ENCODE data around the gene PPBP.

PPBP gene

DNA sequence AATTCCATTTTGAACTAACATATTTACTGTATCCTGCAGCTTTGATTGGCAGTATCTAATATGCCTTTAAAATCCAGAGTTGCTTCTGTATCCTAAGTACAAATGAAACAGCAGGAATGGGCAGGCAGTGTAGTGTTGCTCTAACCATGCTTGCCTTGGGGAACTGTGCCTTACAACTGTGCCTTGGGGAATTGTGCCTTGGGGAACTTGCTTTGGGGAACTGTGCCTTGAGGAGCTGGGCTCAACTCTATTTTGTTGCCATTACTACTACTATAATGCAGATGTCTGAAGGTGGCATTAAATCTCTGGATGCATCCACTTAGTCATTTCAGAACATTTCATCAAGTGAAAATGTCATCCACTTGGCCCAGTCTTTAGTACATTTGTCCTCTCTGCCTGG, 43.6 kb upstream of the PPBP start:
- TF ChIP-seq TAF1 (IDR thresholded peaks at IDR 0.05; ENCODE audit: borderline replicate concordance, insufficient read depth, low read length): no peak
- TF ChIP-seq FOXP2 (optimal IDR thresholded peaks at IDR 0.05; ENCODE audit: borderline replicate concordance, extremely low read depth, extremely low read length, insufficient read depth): no peak
- TF ChIP-seq SIN3A (IDR thresholded peaks at IDR 0.05; ENCODE audit: borderline replicate concordance, insufficient read depth, low read length): no peak
- TF ChIP-seq POLR2AphosphoS5 (IDR thresholded peaks at IDR 0.05; ENCODE audit: low read depth, low read length): no peak
- TF ChIP-seq, protein P1, sequence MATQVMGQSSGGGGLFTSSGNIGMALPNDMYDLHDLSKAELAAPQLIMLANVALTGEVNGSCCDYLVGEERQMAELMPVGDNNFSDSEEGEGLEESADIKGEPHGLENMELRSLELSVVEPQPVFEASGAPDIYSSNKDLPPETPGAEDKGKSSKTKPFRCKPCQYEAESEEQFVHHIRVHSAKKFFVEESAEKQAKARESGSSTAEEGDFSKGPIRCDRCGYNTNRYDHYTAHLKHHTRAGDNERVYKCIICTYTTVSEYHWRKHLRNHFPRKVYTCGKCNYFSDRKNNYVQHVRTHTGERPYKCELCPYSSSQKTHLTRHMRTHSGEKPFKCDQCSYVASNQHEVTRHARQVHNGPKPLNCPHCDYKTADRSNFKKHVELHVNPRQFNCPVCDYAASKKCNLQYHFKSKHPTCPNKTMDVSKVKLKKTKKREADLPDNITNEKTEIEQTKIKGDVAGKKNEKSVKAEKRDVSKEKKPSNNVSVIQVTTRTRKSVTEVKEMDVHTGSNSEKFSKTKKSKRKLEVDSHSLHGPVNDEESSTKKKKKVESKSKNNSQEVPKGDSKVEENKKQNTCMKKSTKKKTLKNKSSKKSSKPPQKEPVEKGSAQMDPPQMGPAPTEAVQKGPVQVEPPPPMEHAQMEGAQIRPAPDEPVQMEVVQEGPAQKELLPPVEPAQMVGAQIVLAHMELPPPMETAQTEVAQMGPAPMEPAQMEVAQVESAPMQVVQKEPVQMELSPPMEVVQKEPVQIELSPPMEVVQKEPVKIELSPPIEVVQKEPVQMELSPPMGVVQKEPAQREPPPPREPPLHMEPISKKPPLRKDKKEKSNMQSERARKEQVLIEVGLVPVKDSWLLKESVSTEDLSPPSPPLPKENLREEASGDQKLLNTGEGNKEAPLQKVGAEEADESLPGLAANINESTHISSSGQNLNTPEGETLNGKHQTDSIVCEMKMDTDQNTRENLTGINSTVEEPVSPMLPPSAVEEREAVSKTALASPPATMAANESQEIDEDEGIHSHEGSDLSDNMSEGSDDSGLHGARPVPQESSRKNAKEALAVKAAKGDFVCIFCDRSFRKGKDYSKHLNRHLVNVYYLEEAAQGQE (IDR thresholded peaks at IDR 0.05; ENCODE audit: insufficient read depth in 1 of 2, low read depth in 2 of 2, low read length in 2 of 2): no peak

- TF ChIP-seq FOXP2 (optimal IDR thresholded peaks at IDR 0.05; ENCODE audit: borderline replicate concordance, extremely low read depth, extremely low read length, insufficient read depth): no peak
- TF ChIP-seq TAF1 (IDR thresholded peaks at IDR 0.05; ENCODE audit: borderline replicate concordance, insufficient read depth, low read length): no peak
- no peak for TF ChIP-seq SIN3A (IDR thresholded peaks at IDR 0.05; ENCODE audit: borderline replicate concordance, insufficient read depth, low read length)
- TF ChIP-seq POLR2AphosphoS5 (IDR thresholded peaks at IDR 0.05; ENCODE audit: low read depth, low read length): no peak
- TF ChIP-seq, protein P1 (IDR thresholded peaks at IDR 0.05; ENCODE audit: insufficient read depth in 1 of 2, low read depth in 2 of 2, low read length in 2 of 2): no peak
Observed at GRCh38 chr4:74030285-74030684, 42.3 kb upstream of the PPBP start.

- TF ChIP-seq SIN3A (IDR thresholded peaks at IDR 0.05; ENCODE audit: borderline replicate concordance, insufficient read depth, low read length) (no peak), FOXP2 (optimal IDR thresholded peaks at IDR 0.05; ENCODE audit: borderline replicate concordance, extremely low read depth, extremely low read length, insufficient read depth) (no peak), TAF1 (IDR thresholded peaks at IDR 0.05; ENCODE audit: borderline replicate concordance, insufficient read depth, low read length) (no peak), POLR2AphosphoS5 (IDR thresholded peaks at IDR 0.05; ENCODE audit: low read depth, low read length) (no peak)
- TF ChIP-seq, protein P1 (IDR thresholded peaks at IDR 0.05; ENCODE audit: insufficient read depth in 1 of 2, low read depth in 2 of 2, low read length in 2 of 2): no peak
Observed at GRCh38 chr4:74028504-74028903, 40.5 kb upstream of the PPBP start.

- TF ChIP-seq, protein P1 (IDR thresholded peaks at IDR 0.05; ENCODE audit: insufficient read depth in 1 of 2, low read depth in 2 of 2, low read length in 2 of 2): no peak
- no peak for TF ChIP-seq SIN3A (IDR thresholded peaks at IDR 0.05; ENCODE audit: borderline replicate concordance, insufficient read depth, low read length)
- TF ChIP-seq FOXP2 (optimal IDR thresholded peaks at IDR 0.05; ENCODE audit: borderline replicate concordance, extremely low read depth, extremely low read length, insufficient read depth): no peak
- TF ChIP-seq POLR2AphosphoS5 (IDR thresholded peaks at IDR 0.05; ENCODE audit: low read depth, low read length): no peak
- no peak for TF ChIP-seq TAF1 (IDR thresholded peaks at IDR 0.05; ENCODE audit: borderline replicate concordance, insufficient read depth, low read length)
Observed at GRCh38 chr4:74023709-74024108, 35.7 kb upstream of the PPBP start.

GRCh38 chr4:74021601-74022000, 33.6 kb upstream of the PPBP start:
- no peak for TF ChIP-seq SIN3A (IDR thresholded peaks at IDR 0.05; ENCODE audit: borderline replicate concordance, insufficient read depth, low read length)

Data from PFSK-1 (cell line).